ENCODE measurements around the gene HIVEP3. TPM values are rescaled to one million over a fixed set of nuclear protein-coding genes. Genes with fewer than 3 reads are reported as not detected.

Gene HIVEP3
- total RNA-seq, 1 experiment from 2014 or later, result 0.55 TPM

DNA sequence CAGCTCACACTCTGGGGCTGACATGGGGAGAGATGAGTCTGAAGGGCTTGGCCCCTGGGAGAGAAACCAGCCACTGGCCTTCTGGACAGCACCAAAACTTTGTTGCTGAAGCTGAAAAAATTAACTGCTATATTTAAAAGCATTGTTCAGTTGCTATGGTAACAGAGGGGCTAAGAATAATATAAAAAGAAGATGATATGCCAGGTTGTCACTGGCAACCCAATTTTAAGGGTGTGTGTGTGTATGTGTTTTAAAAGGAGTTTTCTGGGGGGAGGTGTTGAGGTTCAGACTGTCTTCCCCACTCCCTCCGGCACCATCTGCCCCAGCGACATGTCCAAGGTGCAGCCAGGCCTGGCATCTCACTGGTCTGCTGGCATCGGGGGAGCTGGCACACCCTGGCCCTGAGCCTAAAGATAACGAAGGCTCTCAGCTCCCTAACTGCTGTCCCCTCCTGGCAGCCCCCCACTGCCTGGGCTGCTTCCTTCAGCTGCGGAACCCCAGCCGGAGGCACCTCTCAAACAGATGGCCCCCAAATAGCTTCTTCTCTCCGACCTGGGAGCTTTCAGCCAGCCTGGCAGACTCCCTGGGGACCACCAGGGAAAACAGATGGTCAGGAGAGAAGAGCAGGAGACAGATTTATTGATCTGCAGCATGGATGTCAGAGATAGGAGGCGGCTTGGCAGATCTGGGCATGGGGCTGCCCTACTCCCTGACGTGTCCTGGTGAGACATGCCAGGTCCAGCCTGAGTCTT lies 203.9 kb downstream of the HIVEP3 start:
- Mint-ChIP-seq H3K27me3 (ENCODE audit: low read depth) (no peaks in the 10 kb centered on the region), H3K9me3 (no peaks in the 10 kb centered on the region), H3K36me3 (no peaks in the 10 kb centered on the region), H3K4me1 (peaks cover 11% of the 10 kb centered on the region), H3K4me3 (no peak overlapping the region), H3K27ac (no peak overlapping the region)
- no peak for DNase-seq (ENCODE audit: low spot score)
- POLR2A ChIA-PET, result no interaction called here
- CTCF ChIA-PET, result interaction anchor here (0.7 kb wide), 1 partner anchor 199 kb away, joined by 3 read pairs; no protein-coding TSS in a partner anchor
- no peak for ATAC-seq
- TF ChIP-seq ZNF317 (CRISPR knock-in tag; IDR thresholded peaks at IDR 0.05; ENCODE audit: borderline replicate concordance, low read depth) (no peak), RELA (CRISPR knock-in tag; IDR thresholded peaks at IDR 0.05; ENCODE audit: borderline replicate concordance) (no peak), ZNF121 (CRISPR knock-in tag; IDR thresholded peaks at IDR 0.05) (no peak), NR1H2 (CRISPR knock-in tag; IDR thresholded peaks at IDR 0.05) (no peak), JUN (CRISPR knock-in tag; IDR thresholded peaks at IDR 0.05) (no peak), ZNF396 (CRISPR knock-in tag; IDR thresholded peaks at IDR 0.05; ENCODE audit: borderline replicate concordance) (no peak), ZBTB21 (CRISPR knock-in tag; IDR thresholded peaks at IDR 0.05; ENCODE audit: borderline replicate concordance) (no peak), ATF1 (CRISPR knock-in tag; IDR thresholded peaks at IDR 0.05) (no peak), JAZF1 (CRISPR knock-in tag; IDR thresholded peaks at IDR 0.05) (no peak), ZNF416 (CRISPR knock-in tag; IDR thresholded peaks at IDR 0.05) (no peak), CREB1 (CRISPR knock-in tag; IDR thresholded peaks at IDR 0.05) (no peak)
- TF ChIP-seq, protein P1, sequence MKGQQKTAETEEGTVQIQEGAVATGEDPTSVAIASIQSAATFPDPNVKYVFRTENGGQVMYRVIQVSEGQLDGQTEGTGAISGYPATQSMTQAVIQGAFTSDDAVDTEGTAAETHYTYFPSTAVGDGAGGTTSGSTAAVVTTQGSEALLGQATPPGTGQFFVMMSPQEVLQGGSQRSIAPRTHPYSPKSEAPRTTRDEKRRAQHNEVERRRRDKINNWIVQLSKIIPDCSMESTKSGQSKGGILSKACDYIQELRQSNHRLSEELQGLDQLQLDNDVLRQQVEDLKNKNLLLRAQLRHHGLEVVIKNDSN (CRISPR knock-in tag; IDR thresholded peaks at IDR 0.05), result no peak
- TF ChIP-seq, protein P2, sequence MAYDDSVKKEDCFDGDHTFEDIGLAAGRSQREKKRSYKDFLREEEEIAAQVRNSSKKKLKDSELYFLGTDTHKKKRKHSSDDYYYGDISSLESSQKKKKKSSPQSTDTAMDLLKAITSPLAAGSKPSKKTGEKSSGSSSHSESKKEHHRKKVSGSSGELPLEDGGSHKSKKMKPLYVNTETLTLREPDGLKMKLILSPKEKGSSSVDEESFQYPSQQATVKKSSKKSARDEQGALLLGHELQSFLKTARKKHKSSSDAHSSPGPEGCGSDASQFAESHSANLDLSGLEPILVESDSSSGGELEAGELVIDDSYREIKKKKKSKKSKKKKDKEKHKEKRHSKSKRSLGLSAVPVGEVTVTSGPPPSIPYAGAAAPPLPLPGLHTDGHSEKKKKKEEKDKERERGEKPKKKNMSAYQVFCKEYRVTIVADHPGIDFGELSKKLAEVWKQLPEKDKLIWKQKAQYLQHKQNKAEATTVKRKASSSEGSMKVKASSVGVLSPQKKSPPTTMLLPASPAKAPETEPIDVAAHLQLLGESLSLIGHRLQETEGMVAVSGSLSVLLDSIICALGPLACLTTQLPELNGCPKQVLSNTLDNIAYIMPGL (CRISPR knock-in tag; IDR thresholded peaks at IDR 0.05), result no peak
- TF ChIP-seq, protein P3, sequence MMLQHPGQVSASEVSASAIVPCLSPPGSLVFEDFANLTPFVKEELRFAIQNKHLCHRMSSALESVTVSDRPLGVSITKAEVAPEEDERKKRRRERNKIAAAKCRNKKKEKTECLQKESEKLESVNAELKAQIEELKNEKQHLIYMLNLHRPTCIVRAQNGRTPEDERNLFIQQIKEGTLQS (CRISPR knock-in tag; conservative IDR thresholded peaks at IDR 0.05), result no peak
- TF ChIP-seq, protein P4, sequence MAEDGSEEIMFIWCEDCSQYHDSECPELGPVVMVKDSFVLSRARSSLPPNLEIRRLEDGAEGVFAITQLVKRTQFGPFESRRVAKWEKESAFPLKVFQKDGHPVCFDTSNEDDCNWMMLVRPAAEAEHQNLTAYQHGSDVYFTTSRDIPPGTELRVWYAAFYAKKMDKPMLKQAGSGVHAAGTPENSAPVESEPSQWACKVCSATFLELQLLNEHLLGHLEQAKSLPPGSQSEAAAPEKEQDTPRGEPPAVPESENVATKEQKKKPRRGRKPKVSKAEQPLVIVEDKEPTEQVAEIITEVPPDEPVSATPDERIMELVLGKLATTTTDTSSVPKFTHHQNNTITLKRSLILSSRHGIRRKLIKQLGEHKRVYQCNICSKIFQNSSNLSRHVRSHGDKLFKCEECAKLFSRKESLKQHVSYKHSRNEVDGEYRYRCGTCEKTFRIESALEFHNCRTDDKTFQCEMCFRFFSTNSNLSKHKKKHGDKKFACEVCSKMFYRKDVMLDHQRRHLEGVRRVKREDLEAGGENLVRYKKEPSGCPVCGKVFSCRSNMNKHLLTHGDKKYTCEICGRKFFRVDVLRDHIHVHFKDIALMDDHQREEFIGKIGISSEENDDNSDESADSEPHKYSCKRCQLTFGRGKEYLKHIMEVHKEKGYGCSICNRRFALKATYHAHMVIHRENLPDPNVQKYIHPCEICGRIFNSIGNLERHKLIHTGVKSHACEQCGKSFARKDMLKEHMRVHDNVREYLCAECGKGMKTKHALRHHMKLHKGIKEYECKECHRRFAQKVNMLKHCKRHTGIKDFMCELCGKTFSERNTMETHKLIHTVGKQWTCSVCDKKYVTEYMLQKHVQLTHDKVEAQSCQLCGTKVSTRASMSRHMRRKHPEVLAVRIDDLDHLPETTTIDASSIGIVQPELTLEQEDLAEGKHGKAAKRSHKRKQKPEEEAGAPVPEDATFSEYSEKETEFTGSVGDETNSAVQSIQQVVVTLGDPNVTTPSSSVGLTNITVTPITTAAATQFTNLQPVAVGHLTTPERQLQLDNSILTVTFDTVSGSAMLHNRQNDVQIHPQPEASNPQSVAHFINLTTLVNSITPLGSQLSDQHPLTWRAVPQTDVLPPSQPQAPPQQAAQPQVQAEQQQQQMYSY (CRISPR knock-in tag; IDR thresholded peaks at IDR 0.05), result no peak
- TF ChIP-seq, protein P5, sequence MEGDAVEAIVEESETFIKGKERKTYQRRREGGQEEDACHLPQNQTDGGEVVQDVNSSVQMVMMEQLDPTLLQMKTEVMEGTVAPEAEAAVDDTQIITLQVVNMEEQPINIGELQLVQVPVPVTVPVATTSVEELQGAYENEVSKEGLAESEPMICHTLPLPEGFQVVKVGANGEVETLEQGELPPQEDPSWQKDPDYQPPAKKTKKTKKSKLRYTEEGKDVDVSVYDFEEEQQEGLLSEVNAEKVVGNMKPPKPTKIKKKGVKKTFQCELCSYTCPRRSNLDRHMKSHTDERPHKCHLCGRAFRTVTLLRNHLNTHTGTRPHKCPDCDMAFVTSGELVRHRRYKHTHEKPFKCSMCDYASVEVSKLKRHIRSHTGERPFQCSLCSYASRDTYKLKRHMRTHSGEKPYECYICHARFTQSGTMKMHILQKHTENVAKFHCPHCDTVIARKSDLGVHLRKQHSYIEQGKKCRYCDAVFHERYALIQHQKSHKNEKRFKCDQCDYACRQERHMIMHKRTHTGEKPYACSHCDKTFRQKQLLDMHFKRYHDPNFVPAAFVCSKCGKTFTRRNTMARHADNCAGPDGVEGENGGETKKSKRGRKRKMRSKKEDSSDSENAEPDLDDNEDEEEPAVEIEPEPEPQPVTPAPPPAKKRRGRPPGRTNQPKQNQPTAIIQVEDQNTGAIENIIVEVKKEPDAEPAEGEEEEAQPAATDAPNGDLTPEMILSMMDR (IDR thresholded peaks at IDR 0.05), result no peak
- TF ChIP-seq, protein P6, sequence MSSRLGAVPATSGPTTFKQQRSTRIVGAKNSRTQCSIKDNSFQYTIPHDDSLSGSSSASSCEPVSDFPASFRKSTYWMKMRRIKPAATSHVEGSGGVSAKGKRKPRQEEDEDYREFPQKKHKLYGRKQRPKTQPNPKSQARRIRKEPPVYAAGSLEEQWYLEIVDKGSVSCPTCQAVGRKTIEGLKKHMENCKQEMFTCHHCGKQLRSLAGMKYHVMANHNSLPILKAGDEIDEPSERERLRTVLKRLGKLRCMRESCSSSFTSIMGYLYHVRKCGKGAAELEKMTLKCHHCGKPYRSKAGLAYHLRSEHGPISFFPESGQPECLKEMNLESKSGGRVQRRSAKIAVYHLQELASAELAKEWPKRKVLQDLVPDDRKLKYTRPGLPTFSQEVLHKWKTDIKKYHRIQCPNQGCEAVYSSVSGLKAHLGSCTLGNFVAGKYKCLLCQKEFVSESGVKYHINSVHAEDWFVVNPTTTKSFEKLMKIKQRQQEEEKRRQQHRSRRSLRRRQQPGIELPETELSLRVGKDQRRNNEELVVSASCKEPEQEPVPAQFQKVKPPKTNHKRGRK (CRISPR knock-in tag; IDR thresholded peaks at IDR 0.05; ENCODE audit: borderline replicate concordance), result no peak
- TF ChIP-seq, protein P7, sequence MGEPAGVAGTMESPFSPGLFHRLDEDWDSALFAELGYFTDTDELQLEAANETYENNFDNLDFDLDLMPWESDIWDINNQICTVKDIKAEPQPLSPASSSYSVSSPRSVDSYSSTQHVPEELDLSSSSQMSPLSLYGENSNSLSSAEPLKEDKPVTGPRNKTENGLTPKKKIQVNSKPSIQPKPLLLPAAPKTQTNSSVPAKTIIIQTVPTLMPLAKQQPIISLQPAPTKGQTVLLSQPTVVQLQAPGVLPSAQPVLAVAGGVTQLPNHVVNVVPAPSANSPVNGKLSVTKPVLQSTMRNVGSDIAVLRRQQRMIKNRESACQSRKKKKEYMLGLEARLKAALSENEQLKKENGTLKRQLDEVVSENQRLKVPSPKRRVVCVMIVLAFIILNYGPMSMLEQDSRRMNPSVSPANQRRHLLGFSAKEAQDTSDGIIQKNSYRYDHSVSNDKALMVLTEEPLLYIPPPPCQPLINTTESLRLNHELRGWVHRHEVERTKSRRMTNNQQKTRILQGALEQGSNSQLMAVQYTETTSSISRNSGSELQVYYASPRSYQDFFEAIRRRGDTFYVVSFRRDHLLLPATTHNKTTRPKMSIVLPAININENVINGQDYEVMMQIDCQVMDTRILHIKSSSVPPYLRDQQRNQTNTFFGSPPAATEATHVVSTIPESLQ (CRISPR knock-in tag; IDR thresholded peaks at IDR 0.05), result no peak
- TF ChIP-seq, protein P8, sequence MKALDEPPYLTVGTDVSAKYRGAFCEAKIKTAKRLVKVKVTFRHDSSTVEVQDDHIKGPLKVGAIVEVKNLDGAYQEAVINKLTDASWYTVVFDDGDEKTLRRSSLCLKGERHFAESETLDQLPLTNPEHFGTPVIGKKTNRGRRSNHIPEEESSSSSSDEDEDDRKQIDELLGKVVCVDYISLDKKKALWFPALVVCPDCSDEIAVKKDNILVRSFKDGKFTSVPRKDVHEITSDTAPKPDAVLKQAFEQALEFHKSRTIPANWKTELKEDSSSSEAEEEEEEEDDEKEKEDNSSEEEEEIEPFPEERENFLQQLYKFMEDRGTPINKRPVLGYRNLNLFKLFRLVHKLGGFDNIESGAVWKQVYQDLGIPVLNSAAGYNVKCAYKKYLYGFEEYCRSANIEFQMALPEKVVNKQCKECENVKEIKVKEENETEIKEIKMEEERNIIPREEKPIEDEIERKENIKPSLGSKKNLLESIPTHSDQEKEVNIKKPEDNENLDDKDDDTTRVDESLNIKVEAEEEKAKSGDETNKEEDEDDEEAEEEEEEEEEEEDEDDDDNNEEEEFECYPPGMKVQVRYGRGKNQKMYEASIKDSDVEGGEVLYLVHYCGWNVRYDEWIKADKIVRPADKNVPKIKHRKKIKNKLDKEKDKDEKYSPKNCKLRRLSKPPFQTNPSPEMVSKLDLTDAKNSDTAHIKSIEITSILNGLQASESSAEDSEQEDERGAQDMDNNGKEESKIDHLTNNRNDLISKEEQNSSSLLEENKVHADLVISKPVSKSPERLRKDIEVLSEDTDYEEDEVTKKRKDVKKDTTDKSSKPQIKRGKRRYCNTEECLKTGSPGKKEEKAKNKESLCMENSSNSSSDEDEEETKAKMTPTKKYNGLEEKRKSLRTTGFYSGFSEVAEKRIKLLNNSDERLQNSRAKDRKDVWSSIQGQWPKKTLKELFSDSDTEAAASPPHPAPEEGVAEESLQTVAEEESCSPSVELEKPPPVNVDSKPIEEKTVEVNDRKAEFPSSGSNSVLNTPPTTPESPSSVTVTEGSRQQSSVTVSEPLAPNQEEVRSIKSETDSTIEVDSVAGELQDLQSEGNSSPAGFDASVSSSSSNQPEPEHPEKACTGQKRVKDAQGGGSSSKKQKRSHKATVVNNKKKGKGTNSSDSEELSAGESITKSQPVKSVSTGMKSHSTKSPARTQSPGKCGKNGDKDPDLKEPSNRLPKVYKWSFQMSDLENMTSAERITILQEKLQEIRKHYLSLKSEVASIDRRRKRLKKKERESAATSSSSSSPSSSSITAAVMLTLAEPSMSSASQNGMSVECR (CRISPR knock-in tag; IDR thresholded peaks at IDR 0.05; ENCODE audit: borderline replicate concordance), result no peak

Measured in WTC11 (cell line).